Esophagus squamous epithelium (tissue), 5 donors: ENCODE measurements around the gene COL28A1. TPM values are rescaled to one million over a fixed set of nuclear protein-coding genes. Genes with fewer than 3 reads are reported as not detected.
A peak's percentile ranks its signal among the peaks of the same experiment; 100 is the strongest.
"Not testable (repeated sequence)": the region's sequence is repeated elsewhere in the genome, so short reads cannot be mapped to it uniquely, and the experiment has no call there.

Source experiments
- DNase-seq: peaks from one replicate; lab custom pipeline; 2025; lab: John Stamatoyannopoulos, UW
- H3K27ac ChIP-seq, 4 donors: fragments of 200-600 bp; sonication (generic); one replicate each; pipeline ENCODE4 v1.5.1; 2016 to 2019; ENCODE audit warnings: mild to moderate bottlenecking in 1 of 4
- H3K27me3 ChIP-seq, 4 donors: fragments of 200-600 bp; sonication (generic); 1 replicate in 3 of 4; 2 replicates in 1 of 4; pipeline versions ENCODE4 v1.5.1 to v1.6.0; 2017 to 2021; ENCODE audit warnings: antibody characterized with exemption in 1 of 4
- H3K36me3 ChIP-seq, 3 donors: fragments of 200-600 bp; sonication (generic); one replicate each; pipeline ENCODE4 v1.5.1; 2016 to 2019
- H3K4me1 ChIP-seq, 3 donors: fragments of 200-600 bp; sonication (generic); one replicate each; pipeline ENCODE4 v1.5.1; 2017 to 2019
- H3K4me3 ChIP-seq, 4 donors: fragments of 200-600 bp; sonication (generic); 1 replicate in 3 of 4; 2 replicates in 1 of 4; pipeline ENCODE4 v1.5.1; 2016 to 2019; ENCODE audit warnings: mild to moderate bottlenecking in 2 of 4, moderate library complexity in 1 of 4
- H3K9me3 ChIP-seq, 3 donors: fragments of 200-600 bp; sonication (generic); one replicate each; pipeline ENCODE4 v1.5.1; 2016 to 2019
- POLR2A ChIP-seq, 4 donors: fragments of 450-650 bp; IDR thresholded peaks; one replicate each; pipeline ENCODE4 v1.6.1; 2017; ENCODE audit warnings: antibody characterized with exemption in 4 of 4, mild to moderate bottlenecking in 4 of 4, moderate library complexity in 3 of 4
- WGBS, 2 donors: methylation state at CpG; one replicate each; pipeline ENCODE4 v1.1.5; 2018; 5-methylcytosine and 5-hydroxymethylcytosine counted together
- intact Hi-C: fragments of 100-400 bp; cut with DNase I; formaldehyde crosslinking; loops from one replicate; pipeline ENCODE4 v1.15.0; 2022
- total RNA-seq, 4 donors: library from RNA; depleted of rRNA; stranded (reverse); fragments of >200 nt; gene quantifications; one replicate each; pipeline ENCODE4 v1.1.0, GENCODE V29; 2016
- TF ChIP-seq, protein P1 (sequence below), 6 experiments: fragments of 450-650 bp in 4 of 6; fragments of 200-600 bp in 2 of 6; sonication (generic) in 2 of 6; IDR thresholded peaks; one replicate each; pipeline ENCODE4 v1.5.1; 2016 to 2019; ENCODE audit warnings: antibody characterized with exemption in 6 of 6, mild to moderate bottlenecking in 4 of 6, moderate library complexity in 4 of 6
- donor health status: DM: yes; HTN: yes; CAD: no.

The COL28A1 gene
- total RNA-seq, 4 donors from 2014 or later = 0.11 to 3.1 (median 0.40) TPM

DNA sequence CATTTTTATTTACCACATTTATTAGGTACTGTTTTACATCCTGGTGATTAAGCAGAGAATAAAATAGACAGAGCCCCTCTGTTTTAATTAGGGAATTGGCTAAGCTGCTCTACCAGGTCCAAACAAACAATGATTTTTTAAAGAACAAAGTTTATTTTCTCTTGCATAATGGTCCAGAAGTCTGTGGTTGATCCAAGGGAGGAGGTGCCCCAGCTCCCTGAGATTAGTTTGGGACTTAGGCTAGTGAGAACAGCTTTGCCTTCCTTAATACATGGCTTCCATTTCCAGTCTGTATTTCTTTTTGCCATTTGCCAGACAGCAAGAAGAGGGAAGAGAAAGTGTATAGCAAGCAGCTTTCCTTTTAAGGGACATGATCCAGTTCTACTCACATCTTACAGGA is 28.1 kb upstream of the COL28A1 start:
- TF ChIP-seq POLR2A (IDR thresholded peaks at IDR 0.05) = no peak
- TF ChIP-seq, protein P1, sequence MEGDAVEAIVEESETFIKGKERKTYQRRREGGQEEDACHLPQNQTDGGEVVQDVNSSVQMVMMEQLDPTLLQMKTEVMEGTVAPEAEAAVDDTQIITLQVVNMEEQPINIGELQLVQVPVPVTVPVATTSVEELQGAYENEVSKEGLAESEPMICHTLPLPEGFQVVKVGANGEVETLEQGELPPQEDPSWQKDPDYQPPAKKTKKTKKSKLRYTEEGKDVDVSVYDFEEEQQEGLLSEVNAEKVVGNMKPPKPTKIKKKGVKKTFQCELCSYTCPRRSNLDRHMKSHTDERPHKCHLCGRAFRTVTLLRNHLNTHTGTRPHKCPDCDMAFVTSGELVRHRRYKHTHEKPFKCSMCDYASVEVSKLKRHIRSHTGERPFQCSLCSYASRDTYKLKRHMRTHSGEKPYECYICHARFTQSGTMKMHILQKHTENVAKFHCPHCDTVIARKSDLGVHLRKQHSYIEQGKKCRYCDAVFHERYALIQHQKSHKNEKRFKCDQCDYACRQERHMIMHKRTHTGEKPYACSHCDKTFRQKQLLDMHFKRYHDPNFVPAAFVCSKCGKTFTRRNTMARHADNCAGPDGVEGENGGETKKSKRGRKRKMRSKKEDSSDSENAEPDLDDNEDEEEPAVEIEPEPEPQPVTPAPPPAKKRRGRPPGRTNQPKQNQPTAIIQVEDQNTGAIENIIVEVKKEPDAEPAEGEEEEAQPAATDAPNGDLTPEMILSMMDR (IDR thresholded peaks at IDR 0.05) = no peak
- H3K27me3 ChIP-seq = no peaks in the 10 kb centered on the region
- peaks cover 0 to 7% (median 0%) of the 10 kb centered on the region in 3 donors for H3K9me3 ChIP-seq
- no peaks in the 10 kb centered on the region for H3K36me3 ChIP-seq
- H3K27ac ChIP-seq = peak overlapping the region in 2 of 4 donors; percentile 75 to 98
- intact Hi-C loops = no loop called here
- no peak overlapping the region for H3K4me3 ChIP-seq
- peaks cover 19 to 62% (median 22%) of the 10 kb centered on the region in 3 donors for H3K4me1 ChIP-seq
- DNase-seq = no peak

DNA sequence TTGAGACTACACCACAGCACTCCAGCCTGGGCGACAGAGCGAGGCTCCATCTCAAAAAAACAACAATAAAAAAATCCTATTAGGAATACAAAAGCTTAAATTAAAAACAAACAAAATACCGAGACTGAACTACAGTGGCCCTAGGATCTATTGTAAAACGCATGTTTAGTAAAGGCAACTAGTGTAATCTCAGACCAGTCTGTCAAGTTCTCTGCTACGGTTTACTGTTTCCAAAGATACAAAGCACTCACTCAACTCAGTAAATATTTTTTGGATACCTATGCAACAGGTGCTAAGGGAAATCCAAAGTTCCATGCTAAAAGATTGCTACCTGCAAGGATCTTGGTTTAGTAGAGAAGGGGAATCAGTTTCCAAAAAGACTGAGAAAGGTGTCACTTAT is 27.6 kb upstream of the COL28A1 start:
- TF ChIP-seq, protein P1 (IDR thresholded peaks at IDR 0.05) = no peak
- TF ChIP-seq POLR2A (IDR thresholded peaks at IDR 0.05) = no peak
- DNase-seq = no peak
- no peaks in the 10 kb centered on the region for H3K36me3 ChIP-seq
- no peaks in the 10 kb centered on the region for H3K27me3 ChIP-seq
- peaks cover 16 to 56% (median 20%) of the 10 kb centered on the region in 3 donors for H3K4me1 ChIP-seq
- no peak overlapping the region for H3K4me3 ChIP-seq
- intact Hi-C loops = no loop called here
- H3K9me3 ChIP-seq = peaks cover 0 to 7% (median 0%) of the 10 kb centered on the region in 3 donors
- peak overlapping the region in 2 of 4 donors; percentile 75 to 98 for H3K27ac ChIP-seq
- WGBS, 2 donors = 55 to 67% methylated on average over 5 of the region's 5 CpGs

GRCh38 chr7:7562736-7563135 is 27.1 kb upstream of the COL28A1 start:
- Histone ChIP-seq H3K36me3 (no peaks in the 10 kb centered on the region), H3K4me3 (no peak overlapping the region), H3K27ac (peak overlapping the region in 3 of 4 donors; percentile 19 to 98 (median 75)), H3K4me1 (peaks cover 11 to 51% (median 15%) of the 10 kb centered on the region in 3 donors), H3K9me3 (peaks cover 0 to 7% (median 0%) of the 10 kb centered on the region in 3 donors), H3K27me3 (no peaks in the 10 kb centered on the region)
- 57 to 74% methylated on average over 3 of the region's 3 CpGs for WGBS, 2 donors
- intact Hi-C loops = no loop called here
- TF ChIP-seq, protein P1 (IDR thresholded peaks at IDR 0.05) = no peak
- TF ChIP-seq POLR2A (IDR thresholded peaks at IDR 0.05) = no peak
- DNase-seq = no peak

DNA sequence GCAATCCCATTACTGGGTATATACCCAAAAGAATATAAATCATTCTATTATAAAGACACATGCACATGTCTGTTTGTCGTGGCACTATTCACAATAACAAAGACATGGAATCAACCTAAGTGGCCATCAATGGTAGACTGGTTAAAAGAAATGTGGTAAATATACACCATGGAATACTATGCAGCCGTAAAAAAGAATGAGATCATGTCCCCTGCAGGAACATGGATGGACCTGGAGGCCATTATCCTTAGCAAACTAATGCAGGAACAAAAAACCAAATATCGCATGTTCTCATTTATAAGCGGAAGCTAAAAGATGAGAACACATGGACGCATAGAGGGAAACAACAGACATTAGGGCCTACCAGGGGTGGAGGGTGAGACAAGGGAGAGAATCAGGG is 25.9 kb upstream of the COL28A1 start:
- 93 to 97% methylated on average over 5 of the region's 5 CpGs for WGBS, 2 donors
- H3K27ac ChIP-seq, H3K4me3 ChIP-seq, intact Hi-C loops, DNase-seq, H3K9me3 ChIP-seq, H3K27me3 ChIP-seq, H3K36me3 ChIP-seq: not testable (repeated sequence)
- peaks cover 7 to 46% (median 15%) of the 10 kb centered on the region in 3 donors for H3K4me1 ChIP-seq

GRCh38 chr7:7557252-7557651 is 21.6 kb upstream of the COL28A1 start:
- Histone ChIP-seq H3K4me1 (peaks cover 0 to 3% (median 0%) of the 10 kb centered on the region in 3 donors), H3K36me3 (no peaks in the 10 kb centered on the region), H3K27ac (no peak overlapping the region), H3K9me3 (peaks cover 0 to 7% (median 0%) of the 10 kb centered on the region in 3 donors), H3K27me3 (no peaks in the 10 kb centered on the region), H3K4me3 (no peak overlapping the region)
- TF ChIP-seq, protein P1 (IDR thresholded peaks at IDR 0.05) = no peak
- no peak for TF ChIP-seq POLR2A (IDR thresholded peaks at IDR 0.05)
- intact Hi-C loops = no loop called here
- DNase-seq = no peak
- 80 to 94% methylated on average over 1 to 3 of the region's 5 CpGs for WGBS, 2 donors

GRCh38 chr7:7556852-7557251 is 21.2 kb upstream of the COL28A1 start:
- WGBS, 2 donors = no CpG with 5 or more reads among the region's 1 CpG
- no peak for DNase-seq
- H3K4me1 ChIP-seq = no peaks in the 10 kb centered on the region
- H3K4me3 ChIP-seq = no peak overlapping the region
- peaks cover 0 to 7% (median 0%) of the 10 kb centered on the region in 3 donors for H3K9me3 ChIP-seq
- intact Hi-C loops = no loop called here
- no peaks in the 10 kb centered on the region for H3K36me3 ChIP-seq
- TF ChIP-seq, protein P1 (IDR thresholded peaks at IDR 0.05) = no peak
- no peak for TF ChIP-seq POLR2A (IDR thresholded peaks at IDR 0.05)
- H3K27ac ChIP-seq = no peak overlapping the region
- H3K27me3 ChIP-seq = no peaks in the 10 kb centered on the region
